Vagina (tissue), 2 donors: ENCODE measurements around the gene FAM227A. TPM values are rescaled to one million over a fixed set of nuclear protein-coding genes. Genes with fewer than 3 reads are reported as not detected.
A peak's percentile ranks its signal among the peaks of the same experiment; 100 is the strongest.
"Not testable (repeated sequence)": the region's sequence is repeated elsewhere in the genome, so short reads cannot be mapped to it uniquely, and the experiment has no call there.

Source experiments
- DNase-seq, 2 donors: peaks; one replicate each; pipeline ENCODE4 v3.0.0-alpha.2; 2017; ENCODE audit errors: extremely low spot score in 2 of 2
- H3K27ac ChIP-seq: fragments of 200-600 bp; sonication (generic); one replicate; pipeline ENCODE4 v1.5.1; 2019
- H3K27me3 ChIP-seq: fragments of 200-600 bp; sonication (generic); one replicate; pipeline ENCODE4 v1.5.1; 2019
- H3K36me3 ChIP-seq, 2 donors: fragments of 200-600 bp; sonication (generic); one replicate each; pipeline ENCODE4 v1.5.1; 2017 to 2019
- H3K4me1 ChIP-seq: fragments of 200-600 bp; sonication (generic); one replicate; pipeline ENCODE4 v1.5.1; 2019
- H3K4me3 ChIP-seq, 2 donors: fragments of 200-600 bp; sonication (generic); 1 replicate in 1 of 2; 2 replicates in 1 of 2; pipeline ENCODE4 v1.5.1; 2016 to 2019
- H3K9me3 ChIP-seq: fragments of 200-600 bp; sonication (generic); one replicate; pipeline ENCODE4 v1.5.1; 2019
- POLR2A ChIP-seq, 2 donors: fragments of 450-650 bp; IDR thresholded peaks; one replicate each; pipeline ENCODE4 v1.6.1; 2017; ENCODE audit warnings: antibody characterized with exemption in 2 of 2, mild to moderate bottlenecking in 2 of 2, moderate library complexity in 2 of 2
- POLR2AphosphoS5 ChIP-seq, 2 donors: sonication (generic); formaldehyde crosslinking; IDR thresholded peaks; one replicate each; pipeline ENCODE4 v1.9.0; 2017; ENCODE audit warnings: antibody characterized with exemption in 2 of 2, mild to moderate bottlenecking in 2 of 2, low read depth in 1 of 2; ENCODE audit not compliant: insufficient read depth in 1 of 2
- intact Hi-C: fragments of 100-400 bp; cut with DNase I; formaldehyde crosslinking; loops from one replicate; pipeline ENCODE4 v1.15.1; 2023
- total RNA-seq: library from RNA; depleted of rRNA; stranded (reverse); fragments of >200 nt; gene quantifications from one replicate; pipeline ENCODE4 v1.2.3, GENCODE V29; 2016
- TF ChIP-seq, protein P1 (sequence below), 3 experiments: fragments of 450-650 bp in 2 of 3; fragments of 200-600 bp in 1 of 3; sonication (generic) in 1 of 3; IDR thresholded peaks; one replicate each; pipeline ENCODE4 v1.5.1; 2017 to 2019; ENCODE audit warnings: antibody characterized with exemption in 3 of 3, mild to moderate bottlenecking in 2 of 3, moderate library complexity in 2 of 3

Gene FAM227A
- total RNA-seq, 1 donor from 2014 or later = 0.25 TPM

- H3K4me3 ChIP-seq = no peak overlapping the region
- H3K27ac ChIP-seq = no peak overlapping the region
- TF ChIP-seq, protein P1, sequence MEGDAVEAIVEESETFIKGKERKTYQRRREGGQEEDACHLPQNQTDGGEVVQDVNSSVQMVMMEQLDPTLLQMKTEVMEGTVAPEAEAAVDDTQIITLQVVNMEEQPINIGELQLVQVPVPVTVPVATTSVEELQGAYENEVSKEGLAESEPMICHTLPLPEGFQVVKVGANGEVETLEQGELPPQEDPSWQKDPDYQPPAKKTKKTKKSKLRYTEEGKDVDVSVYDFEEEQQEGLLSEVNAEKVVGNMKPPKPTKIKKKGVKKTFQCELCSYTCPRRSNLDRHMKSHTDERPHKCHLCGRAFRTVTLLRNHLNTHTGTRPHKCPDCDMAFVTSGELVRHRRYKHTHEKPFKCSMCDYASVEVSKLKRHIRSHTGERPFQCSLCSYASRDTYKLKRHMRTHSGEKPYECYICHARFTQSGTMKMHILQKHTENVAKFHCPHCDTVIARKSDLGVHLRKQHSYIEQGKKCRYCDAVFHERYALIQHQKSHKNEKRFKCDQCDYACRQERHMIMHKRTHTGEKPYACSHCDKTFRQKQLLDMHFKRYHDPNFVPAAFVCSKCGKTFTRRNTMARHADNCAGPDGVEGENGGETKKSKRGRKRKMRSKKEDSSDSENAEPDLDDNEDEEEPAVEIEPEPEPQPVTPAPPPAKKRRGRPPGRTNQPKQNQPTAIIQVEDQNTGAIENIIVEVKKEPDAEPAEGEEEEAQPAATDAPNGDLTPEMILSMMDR (IDR thresholded peaks at IDR 0.05) = no peak
- TF ChIP-seq POLR2AphosphoS5 (IDR thresholded peaks at IDR 0.05; ENCODE audit: insufficient read depth in 1 of 2, low read depth in 1 of 2) (no peak), POLR2A (IDR thresholded peaks at IDR 0.05) (no peak)
- no peak for DNase-seq
- H3K27me3 ChIP-seq = no peaks in the 10 kb centered on the region
- no peaks in the 10 kb centered on the region for H3K4me1 ChIP-seq
- intact Hi-C loops = no loop called here
- no peaks in the 10 kb centered on the region for H3K9me3 ChIP-seq
- no peaks in the 10 kb centered on the region for H3K36me3 ChIP-seq
Observed at GRCh38 chr22:38623351-38623750, 32.8 kb downstream of the FAM227A start.

DNA sequence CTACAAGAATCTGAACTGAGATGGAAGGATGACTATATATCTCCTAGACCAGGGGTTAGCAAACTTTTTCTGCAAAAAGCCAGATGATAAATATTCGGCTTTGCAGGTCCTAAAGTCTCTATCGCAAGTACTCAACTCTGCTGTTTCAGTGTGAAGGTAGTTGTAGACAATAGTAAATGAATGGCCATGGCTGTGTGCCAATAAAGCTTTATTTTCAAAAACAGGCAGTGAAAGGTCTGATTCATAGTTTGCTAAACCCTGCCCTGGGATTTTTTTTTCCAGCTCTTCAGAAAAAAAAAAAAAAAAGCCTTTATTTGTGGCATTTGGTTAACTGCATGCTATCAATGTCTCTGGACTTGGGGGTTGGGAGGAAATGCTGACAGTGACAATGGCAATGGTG lies 37.5 kb downstream of the FAM227A start:
- intact Hi-C loops = no loop called here
- Histone ChIP-seq H3K4me1 (no peaks in the 10 kb centered on the region), H3K36me3 (no peaks in the 10 kb centered on the region), H3K27ac (no peak overlapping the region), H3K27me3 (no peaks in the 10 kb centered on the region), H3K9me3 (no peaks in the 10 kb centered on the region), H3K4me3 (no peak overlapping the region)
- TF ChIP-seq, protein P1 (IDR thresholded peaks at IDR 0.05) = no peak
- TF ChIP-seq POLR2A (IDR thresholded peaks at IDR 0.05) (no peak), POLR2AphosphoS5 (IDR thresholded peaks at IDR 0.05; ENCODE audit: insufficient read depth in 1 of 2, low read depth in 1 of 2) (no peak)
- DNase-seq = no peak

DNA sequence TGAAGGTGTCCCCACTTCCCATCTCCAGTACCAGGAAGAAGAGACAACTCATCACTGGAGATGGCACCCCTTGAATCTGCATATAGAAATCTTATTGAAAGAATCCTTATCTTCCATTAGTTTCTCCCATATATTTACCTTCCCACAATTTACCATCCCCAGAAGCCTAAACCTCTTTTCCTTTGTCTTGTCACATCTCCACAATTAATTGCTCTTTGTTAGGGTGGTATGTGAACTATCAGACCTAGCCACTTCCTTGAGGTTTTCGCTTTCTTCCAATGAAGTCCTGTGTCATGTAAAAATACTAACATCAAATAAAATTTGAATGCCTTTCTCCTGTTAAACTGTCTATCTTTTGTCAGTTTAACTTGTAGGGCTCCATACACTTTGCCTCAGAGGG lies 37.9 kb downstream of the FAM227A start:
- no peak for DNase-seq
- no peaks in the 10 kb centered on the region for H3K4me1 ChIP-seq
- no peak overlapping the region for H3K4me3 ChIP-seq
- no peaks in the 10 kb centered on the region for H3K9me3 ChIP-seq
- no peaks in the 10 kb centered on the region for H3K27me3 ChIP-seq
- intact Hi-C loops = no loop called here
- H3K36me3 ChIP-seq = no peaks in the 10 kb centered on the region
- no peak for TF ChIP-seq POLR2AphosphoS5 (IDR thresholded peaks at IDR 0.05; ENCODE audit: insufficient read depth in 1 of 2, low read depth in 1 of 2)
- no peak for TF ChIP-seq POLR2A (IDR thresholded peaks at IDR 0.05)
- TF ChIP-seq, protein P1 (IDR thresholded peaks at IDR 0.05) = no peak
- no peak overlapping the region for H3K27ac ChIP-seq

GRCh38 chr22:38615064-38615405 lies 41.2 kb downstream of the FAM227A start:
- H3K27me3 ChIP-seq, intact Hi-C loops, H3K27ac ChIP-seq, H3K36me3 ChIP-seq, H3K4me1 ChIP-seq, H3K4me3 ChIP-seq, DNase-seq, H3K9me3 ChIP-seq: not testable (repeated sequence)

DNA sequence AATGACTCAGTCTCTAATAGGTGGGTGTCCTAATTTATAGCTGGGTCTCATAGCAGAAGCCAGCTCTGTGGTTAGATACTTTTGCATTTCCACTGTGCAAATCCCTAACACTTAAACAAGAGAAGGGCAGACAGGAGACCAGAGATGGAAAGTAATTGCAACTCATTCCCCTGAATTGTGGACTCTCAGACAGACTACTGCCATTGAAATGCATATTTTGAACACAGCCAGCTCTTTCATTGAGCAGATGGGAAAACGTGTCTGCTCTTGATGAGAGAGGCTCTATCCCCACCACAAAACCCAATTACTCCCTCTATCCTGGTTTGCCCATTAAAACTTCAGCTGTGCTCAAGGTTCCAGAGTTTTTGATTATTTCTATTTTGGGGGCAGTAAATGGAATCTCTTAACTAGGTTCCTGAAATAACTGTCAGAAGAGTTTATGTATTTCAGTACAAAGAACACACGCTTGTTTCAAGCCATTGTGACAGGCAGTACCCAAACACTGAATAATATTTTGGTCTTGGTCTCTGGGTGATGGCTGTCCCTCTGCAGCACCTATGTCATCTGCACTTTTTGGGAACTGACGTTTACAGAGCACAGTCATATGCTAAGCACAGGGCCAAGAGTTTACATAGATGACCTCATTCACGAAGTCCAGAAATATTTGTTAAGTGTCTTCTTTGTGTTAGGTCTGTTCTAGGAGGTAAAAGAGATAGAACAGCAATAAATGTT lies 41.7 kb downstream of the FAM227A start:
- intact Hi-C loops = no loop called here
- no peak for DNase-seq
- TF ChIP-seq, protein P1 (IDR thresholded peaks at IDR 0.05) = no peak
- peak in 1 of 2 donors; percentile 11 for TF ChIP-seq POLR2AphosphoS5 (IDR thresholded peaks at IDR 0.05; ENCODE audit: insufficient read depth in 1 of 2, low read depth in 1 of 2)
- Histone ChIP-seq H3K27me3 (no peaks in the 10 kb centered on the region), H3K4me1 (no peaks in the 10 kb centered on the region), H3K4me3 (no peak overlapping the region), H3K36me3 (no peaks in the 10 kb centered on the region), H3K9me3 (no peaks in the 10 kb centered on the region), H3K27ac (no peak overlapping the region)
